Fibroblast of mammary gland (primary cell): ENCODE results near the gene GBA2.

Source experiments
- DNase-seq: peaks from one replicate; pipeline ENCODE4 v3.0.0-alpha.2; 2010; ENCODE audit warnings: low read depth
- H3K4me3 ChIP-seq: 2 replicates; pipeline ENCODE4 v1.5.1; 2011; ENCODE audit warnings: low read depth, mild to moderate bottlenecking, low read length, moderate library complexity; ENCODE audit not compliant: control insufficient read depth
- CTCF ChIP-seq: conservative IDR thresholded peaks from 2 replicates; pipeline ENCODE4 v1.5.1; 2011; ENCODE audit warnings: low read depth, low read length, inconsistent platforms; ENCODE audit not compliant: control insufficient read depth, insufficient read depth

Gene GBA2

GRCh38 chr9:35698231-35698630 is 50.8 kb downstream of the GBA2 start:
- DNase-seq = no peak
- no peak overlapping the region for H3K4me3 ChIP-seq
- TF ChIP-seq CTCF = no peak

- no peak for DNase-seq
- H3K4me3 ChIP-seq = no peak overlapping the region
- no peak for TF ChIP-seq CTCF
Measured at GRCh38 chr9:35697486-35697885, 51.5 kb downstream of the GBA2 start.

- DNase-seq = peak; percentile 53
- peak; percentile 86 for TF ChIP-seq CTCF
- H3K4me3 ChIP-seq = no peak overlapping the region
Measured at GRCh38 chr9:35696520-35697215, 52.4 kb downstream of the GBA2 start.

GRCh38 chr9:35695943-35696401 is 53.1 kb downstream of the GBA2 start:
- no peak overlapping the region for H3K4me3 ChIP-seq
- no peak for DNase-seq
- TF ChIP-seq CTCF = no peak

GRCh38 chr9:35691757-35692301 is 57.2 kb downstream of the GBA2 start:
- TF ChIP-seq CTCF = no peak
- no peak for DNase-seq
- H3K4me3 ChIP-seq = no peak overlapping the region

- DNase-seq = no peak
- TF ChIP-seq CTCF = no peak
- H3K4me3 ChIP-seq = peak overlapping the region; percentile 96
Measured at GRCh38 chr9:35691334-35691650, 57.7 kb downstream of the GBA2 start.
